ENCODE results near the gene SBF2. TPM values are rescaled to one million over a fixed set of nuclear protein-coding genes. Genes with fewer than 3 reads are reported as not detected.

SBF2 gene
- total RNA-seq, 4 donors from 2014 or later = 44.6 to 59.4 (median 53.4) TPM

- Histone ChIP-seq H3K27ac (replicated peaks in 1 of 4) (peak overlapping the region in 1 of 4 donors; percentile 10), H3K4me1 (peaks cover 31 to 58% (median 46%) of the 10 kb centered on the region in 4 donors)
Observed at GRCh38 chr11:10122326-10123197, 171.5 kb downstream of the SBF2 start.

DNA sequence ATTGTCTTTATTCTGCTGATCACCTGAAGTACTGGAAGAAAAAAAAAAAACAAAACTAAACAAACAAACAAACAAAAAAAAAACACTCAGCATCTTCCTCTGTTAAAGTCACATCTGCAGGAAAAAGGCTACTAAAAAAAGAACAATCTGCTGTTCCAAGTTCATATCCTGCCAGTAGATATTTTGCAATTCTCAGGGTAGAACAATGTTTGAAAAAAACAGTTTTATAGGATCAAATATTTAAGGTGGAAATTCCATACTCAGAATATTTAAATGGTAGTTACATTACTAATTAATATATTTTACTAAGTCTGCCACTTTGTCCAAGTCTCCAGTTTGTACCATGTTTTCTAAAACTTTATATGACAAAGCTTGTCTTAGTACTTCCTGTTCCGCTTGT lies 175.2 kb downstream of the SBF2 start:
- Histone ChIP-seq H3K27me3 (no peaks in the 10 kb centered on the region), H3K27ac (replicated peaks in 1 of 4) (peak overlapping the region in 1 of 4 donors; percentile 17), H3K36me3 (no peaks in the 10 kb centered on the region), H3K4me1 (peaks cover 31 to 57% (median 46%) of the 10 kb centered on the region in 4 donors), H3K4me3 (no peak overlapping the region), H3K9me3 (no peaks in the 10 kb centered on the region)
- 92% methylated on average over 1 of the region's 1 CpG for WGBS
- DNase-seq (ENCODE audit: extremely low spot score) = no peak
- TF ChIP-seq POLR2A (IDR thresholded peaks at IDR 0.05; ENCODE audit: low read depth) = no peak
- intact Hi-C loops (cut with DNase I) = no loop called here

More at GRCh38 chr11:10122326-10123197, 171.5 kb downstream of the SBF2 start:
- Histone ChIP-seq H3K36me3 (no peaks in the 10 kb centered on the region), H3K27me3 (no peaks in the 10 kb centered on the region), H3K9me3 (no peaks in the 10 kb centered on the region), H3K4me3 (no peak overlapping the region)
- DNase-seq (ENCODE audit: extremely low spot score) = no peak
- intact Hi-C loops (cut with DNase I) = no loop called here
- 63% methylated on average over 5 of the region's 5 CpGs for WGBS
- TF ChIP-seq, protein P1, sequence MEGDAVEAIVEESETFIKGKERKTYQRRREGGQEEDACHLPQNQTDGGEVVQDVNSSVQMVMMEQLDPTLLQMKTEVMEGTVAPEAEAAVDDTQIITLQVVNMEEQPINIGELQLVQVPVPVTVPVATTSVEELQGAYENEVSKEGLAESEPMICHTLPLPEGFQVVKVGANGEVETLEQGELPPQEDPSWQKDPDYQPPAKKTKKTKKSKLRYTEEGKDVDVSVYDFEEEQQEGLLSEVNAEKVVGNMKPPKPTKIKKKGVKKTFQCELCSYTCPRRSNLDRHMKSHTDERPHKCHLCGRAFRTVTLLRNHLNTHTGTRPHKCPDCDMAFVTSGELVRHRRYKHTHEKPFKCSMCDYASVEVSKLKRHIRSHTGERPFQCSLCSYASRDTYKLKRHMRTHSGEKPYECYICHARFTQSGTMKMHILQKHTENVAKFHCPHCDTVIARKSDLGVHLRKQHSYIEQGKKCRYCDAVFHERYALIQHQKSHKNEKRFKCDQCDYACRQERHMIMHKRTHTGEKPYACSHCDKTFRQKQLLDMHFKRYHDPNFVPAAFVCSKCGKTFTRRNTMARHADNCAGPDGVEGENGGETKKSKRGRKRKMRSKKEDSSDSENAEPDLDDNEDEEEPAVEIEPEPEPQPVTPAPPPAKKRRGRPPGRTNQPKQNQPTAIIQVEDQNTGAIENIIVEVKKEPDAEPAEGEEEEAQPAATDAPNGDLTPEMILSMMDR (IDR thresholded peaks at IDR 0.05) = no peak
- TF ChIP-seq EP300 (IDR thresholded peaks at IDR 0.05) = no peak
- TF ChIP-seq POLR2AphosphoS5 (IDR thresholded peaks at IDR 0.05) = no peak
- TF ChIP-seq POLR2A (IDR thresholded peaks at IDR 0.05; ENCODE audit: low read depth) = no peak

GRCh38 chr11:10117709-10118351 lies 176.2 kb downstream of the SBF2 start:
- H3K27me3 ChIP-seq = no peaks in the 10 kb centered on the region
- intact Hi-C loops (cut with DNase I) = no loop called here
- WGBS = 75% methylated on average over 3 of the region's 3 CpGs
- peaks cover 28 to 50% (median 42%) of the 10 kb centered on the region in 4 donors for H3K4me1 ChIP-seq
- H3K36me3 ChIP-seq = no peaks in the 10 kb centered on the region
- no peak overlapping the region for H3K4me3 ChIP-seq
- H3K27ac ChIP-seq (replicated peaks in 1 of 4) = peak overlapping the region; percentile 17 to 39 (median 28)
- no peaks in the 10 kb centered on the region for H3K9me3 ChIP-seq
- no peak for DNase-seq (ENCODE audit: extremely low spot score)
- TF ChIP-seq POLR2AphosphoS5 (IDR thresholded peaks at IDR 0.05) = peak in 1 of 2 donors; percentile 14
- TF ChIP-seq, protein P1 (IDR thresholded peaks at IDR 0.05) = no peak

GRCh38 chr11:10116588-10116987 lies 177.4 kb downstream of the SBF2 start:
- intact Hi-C loops (cut with DNase I) = no loop called here
- no peaks in the 10 kb centered on the region for H3K9me3 ChIP-seq
- TF ChIP-seq EP300 (IDR thresholded peaks at IDR 0.05) (no peak), POLR2AphosphoS5 (IDR thresholded peaks at IDR 0.05) (no peak), POLR2A (IDR thresholded peaks at IDR 0.05; ENCODE audit: low read depth) (no peak)
- TF ChIP-seq, protein P1 (IDR thresholded peaks at IDR 0.05) = no peak
- H3K27me3 ChIP-seq = no peaks in the 10 kb centered on the region
- H3K4me3 ChIP-seq = no peak overlapping the region
- H3K4me1 ChIP-seq = peaks cover 20 to 37% (median 29%) of the 10 kb centered on the region in 4 donors
- no peak for DNase-seq (ENCODE audit: extremely low spot score)
- H3K27ac ChIP-seq (replicated peaks in 1 of 4) = no peak overlapping the region
- WGBS = 65% methylated on average over 1 of the region's 1 CpG
- no peaks in the 10 kb centered on the region for H3K36me3 ChIP-seq
